Activated CD4-positive, alpha-beta T cell treated with anti-CD3 and anti-CD28 coated beads, Interleukin-2, amount 50 U/mL, for 4 hours (primary cell): ENCODE measurements around the gene TNIK.
"Not testable (repeated sequence)": the region's sequence is repeated elsewhere in the genome, so short reads cannot be mapped to it uniquely, and the experiment has no call there.

ENCODE experiments used
- DNase-seq, 2 experiments: peaks; one replicate each; pipeline ENCODE4 v3.0.0-alpha.2; 2020

Gene TNIK

GRCh38 chr3:171301998-171302397 is 158.2 kb downstream of the TNIK start:
- DNase-seq, result no peak

DNA sequence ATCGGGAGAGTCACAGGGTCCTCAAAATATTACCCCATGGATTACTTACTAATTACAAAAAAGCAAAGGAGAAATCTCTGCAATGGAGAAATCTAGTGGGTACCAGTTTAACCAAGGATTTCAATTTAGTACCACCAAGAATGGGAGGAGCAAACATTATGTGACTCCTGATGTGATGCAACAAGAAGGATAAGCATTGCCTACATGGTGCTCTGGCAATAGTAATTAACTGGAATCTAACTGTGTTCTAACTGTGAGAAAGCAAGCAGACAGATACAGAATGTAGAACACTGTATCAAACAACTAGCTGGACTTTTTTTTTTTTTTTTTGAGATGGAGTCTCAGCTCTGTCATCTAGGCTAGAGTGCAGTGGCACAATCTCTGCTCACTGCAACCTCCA is 159.2 kb downstream of the TNIK start:
- no peak for DNase-seq

DNA sequence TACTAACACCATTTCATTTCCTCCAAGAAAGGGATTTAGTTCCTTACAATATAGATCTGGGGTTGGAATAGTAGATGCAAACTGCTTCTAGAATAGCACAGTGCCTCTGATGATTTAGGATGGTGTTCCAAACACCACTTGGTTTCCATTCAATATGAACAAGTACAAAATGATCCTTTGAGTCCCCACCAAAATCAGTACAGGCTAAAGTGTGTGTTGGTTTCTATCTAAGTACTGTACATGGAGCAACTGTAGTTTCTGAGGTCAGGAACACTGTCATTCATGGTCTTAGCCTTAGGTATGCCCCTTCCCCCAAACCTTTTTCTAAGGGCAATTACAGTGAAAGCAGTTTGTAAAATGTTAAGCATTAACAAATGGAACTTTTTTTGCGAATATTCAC is 162.3 kb downstream of the TNIK start:
- DNase-seq, result no peak

DNA sequence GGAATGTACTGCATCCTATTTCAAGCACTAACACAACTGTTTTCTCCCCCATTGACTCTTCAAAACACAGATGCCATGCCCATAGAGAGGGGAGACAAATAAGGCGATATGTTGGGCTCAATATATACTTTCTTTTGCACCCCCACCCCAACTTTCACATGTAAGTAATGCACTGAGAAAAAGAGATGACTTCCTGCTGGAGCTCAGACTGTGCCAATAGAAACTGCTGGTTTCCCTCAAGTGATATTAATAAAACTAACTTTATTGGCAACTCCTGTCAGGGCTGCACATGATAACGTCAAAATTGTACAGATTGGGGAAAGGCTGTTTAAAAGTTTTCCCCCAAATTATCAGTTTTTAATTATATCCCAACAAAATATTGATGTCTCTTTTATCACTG is 163.0 kb downstream of the TNIK start:
- no peak for DNase-seq

GRCh38 chr3:171295484-171296373 is 164.5 kb downstream of the TNIK start:
- no peak for DNase-seq

GRCh38 chr3:171293142-171293782 is 166.9 kb downstream of the TNIK start:
- no peak for DNase-seq

DNA sequence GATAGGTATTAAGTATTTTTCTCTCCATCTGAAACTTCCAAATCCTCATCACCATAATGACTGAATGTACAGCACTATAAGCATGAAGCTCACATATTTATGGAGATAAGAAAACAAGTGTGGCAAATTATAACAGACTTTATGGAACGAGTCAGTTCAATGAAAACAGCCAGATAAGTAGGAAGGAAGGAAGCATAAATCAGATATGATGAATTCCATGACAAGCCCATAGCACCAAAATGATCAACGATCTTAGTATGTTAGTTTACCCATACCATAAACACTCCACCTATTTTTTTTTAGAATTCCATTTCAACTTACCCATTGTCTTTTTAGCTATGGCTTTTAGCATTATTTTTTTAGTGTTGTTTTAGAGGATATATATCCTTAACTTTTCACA is 169.5 kb downstream of the TNIK start:
- DNase-seq, result no peak

- no peak for DNase-seq
Observed at GRCh38 chr3:171289291-171289690, 170.9 kb downstream of the TNIK start.

- not testable (repeated sequence) for DNase-seq
Observed at GRCh38 chr3:171287761-171288160, 172.4 kb downstream of the TNIK start.

DNA sequence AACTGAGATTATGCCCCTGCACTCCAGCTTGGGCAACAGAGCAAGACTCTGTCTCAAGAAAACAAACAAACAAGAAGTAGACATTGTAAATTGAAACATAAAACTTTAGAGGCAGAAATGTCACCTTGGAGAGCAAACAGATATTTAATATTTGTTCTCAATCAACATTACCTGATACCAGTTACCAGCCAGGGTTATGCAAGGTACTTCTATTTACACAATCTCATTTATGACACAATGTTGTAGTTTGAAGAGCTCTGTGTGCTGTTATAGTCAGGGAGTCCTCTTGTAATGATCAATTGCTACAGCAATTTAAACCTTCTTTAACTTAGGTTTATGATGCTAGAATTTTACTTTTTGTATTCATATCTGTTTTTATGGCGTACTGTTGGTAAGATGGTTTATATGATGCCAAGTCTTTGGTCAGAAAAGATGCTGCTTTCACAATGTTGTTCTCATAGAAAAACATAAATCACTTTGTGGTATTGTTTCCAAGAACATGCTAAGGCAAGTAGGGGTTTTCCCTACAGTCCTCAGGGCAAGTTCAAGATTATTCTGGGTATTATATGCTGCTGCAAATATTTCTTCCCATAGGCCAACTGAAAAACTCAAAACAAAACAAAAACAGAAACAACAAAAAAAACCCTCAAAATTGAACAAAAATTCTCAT is 173.5 kb downstream of the TNIK start:
- no peak for DNase-seq

DNA sequence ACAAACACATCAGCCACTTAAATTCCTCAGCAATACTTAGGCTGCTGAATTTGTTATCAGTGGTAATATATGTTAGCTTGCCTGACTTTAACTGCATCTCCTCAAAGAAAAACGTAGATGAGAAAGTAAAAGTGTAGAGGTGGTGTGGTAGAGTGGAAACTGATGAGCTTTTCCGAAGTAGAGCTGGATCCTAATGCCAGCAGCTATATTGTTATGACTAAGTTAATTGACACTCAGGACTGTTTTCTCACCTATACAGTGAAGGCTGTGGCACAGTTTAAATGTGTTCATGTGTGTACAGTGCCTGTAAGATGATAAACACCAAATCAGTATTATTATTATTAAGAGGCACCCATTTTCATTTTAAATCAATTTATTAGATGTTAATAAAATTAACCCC is 174.9 kb downstream of the TNIK start:
- DNase-seq, result no peak

GRCh38 chr3:171284308-171285075 is 175.7 kb downstream of the TNIK start:
- DNase-seq, result no peak

- no peak for DNase-seq
Observed at GRCh38 chr3:171283848-171284222, 176.4 kb downstream of the TNIK start.

GRCh38 chr3:171283183-171283847 is 176.9 kb downstream of the TNIK start:
- no peak for DNase-seq

- DNase-seq, result no peak
Observed at GRCh38 chr3:171282041-171282440, 178.2 kb downstream of the TNIK start.

GRCh38 chr3:171281256-171281992 is 178.8 kb downstream of the TNIK start:
- no peak for DNase-seq

DNA sequence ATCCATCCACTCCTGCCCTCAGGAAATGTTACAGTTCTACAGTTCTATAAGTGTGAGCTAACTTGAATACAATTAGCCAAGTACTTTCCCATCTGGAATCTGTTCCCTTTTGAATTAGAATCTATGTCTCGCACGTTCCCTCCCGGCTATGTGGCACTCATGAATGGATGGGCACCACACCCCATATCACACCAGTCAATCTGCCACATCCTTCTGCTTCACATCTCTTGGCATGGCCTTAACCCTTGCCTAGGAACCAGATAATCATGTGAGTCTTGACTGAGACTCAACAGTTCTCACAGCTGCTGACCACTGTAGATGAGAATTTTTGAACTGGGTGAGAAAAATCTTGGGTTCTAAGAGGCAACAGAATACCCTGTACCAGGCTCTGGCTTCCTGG is 180.2 kb downstream of the TNIK start:
- DNase-seq, result no peak

- DNase-seq, result no peak
Observed at GRCh38 chr3:171278299-171278590, 182.0 kb downstream of the TNIK start.

- no peak for DNase-seq
Observed at GRCh38 chr3:171277456-171278298, 182.5 kb downstream of the TNIK start.

DNA sequence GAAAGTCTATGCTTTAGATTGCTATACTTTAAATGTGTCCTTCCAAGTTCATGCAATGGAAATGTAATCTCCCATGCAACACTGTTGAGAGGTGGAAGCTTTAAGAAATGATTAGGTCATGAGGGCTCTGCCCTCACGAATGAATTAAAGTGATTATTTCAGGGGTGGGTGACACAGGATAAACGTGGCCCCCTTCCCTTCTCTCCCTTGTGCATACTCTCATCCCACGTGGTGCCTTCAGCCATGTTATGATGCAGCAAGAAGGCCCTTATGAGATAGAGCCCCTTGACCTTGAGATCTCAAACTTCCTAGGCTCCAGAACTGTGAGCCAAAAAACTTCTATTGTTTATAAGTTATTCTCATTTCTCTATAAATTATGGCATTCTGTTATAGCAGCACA is 183.3 kb downstream of the TNIK start:
- DNase-seq, result no peak

- no peak for DNase-seq
Observed at GRCh38 chr3:171274222-171274621, 186.0 kb downstream of the TNIK start.
